T-helper 1 cell treated with Interleukin-12 subunit alpha and Interleukin-12 subunit beta and Interleukin-4 antibody, amounts not matched to agents 30 ng/mL and 1 ng/mL, for 36 hours (primary cell): ENCODE results near the gene ARHGEF4. TPM values are rescaled to one million over a fixed set of nuclear protein-coding genes. Genes with fewer than 3 reads are reported as not detected.

Experiments
- intact Hi-C: fragments of 100-400 bp; cut with micrococcal nuclease; formaldehyde crosslinking; loops from one replicate; pipeline ENCODE4 v1.15.1; 2024
- total RNA-seq: library from RNA; stranded (reverse); gene quantifications from 2 replicates; pipeline ENCODE4 v1.2.3, GENCODE V29; 2022

Gene ARHGEF4
- total RNA-seq, 1 donor from 2014 or later = 0.37 TPM

- intact Hi-C loops = no loop called here
Observed at GRCh38 chr2:130915595-130916437, 79.1 kb downstream of the ARHGEF4 start.

GRCh38 chr2:130916438-130916705, 79.7 kb downstream of the ARHGEF4 start:
- intact Hi-C loops = no loop called here

GRCh38 chr2:130917006-130917688, 80.4 kb downstream of the ARHGEF4 start:
- intact Hi-C loops = no loop called here

GRCh38 chr2:130918393-130918792, 81.7 kb downstream of the ARHGEF4 start:
- intact Hi-C loops = no loop called here

GRCh38 chr2:130920415-130921163, 83.9 kb downstream of the ARHGEF4 start:
- intact Hi-C loops = loop anchor here (1.0 kb wide), 2 partner anchors 47 to 123 kb away; no protein-coding TSS in a partner anchor

- intact Hi-C loops = no loop called here
Observed at GRCh38 chr2:130921164-130921476, 84.4 kb downstream of the ARHGEF4 start.

GRCh38 chr2:130922417-130922816, 85.7 kb downstream of the ARHGEF4 start:
- intact Hi-C loops = no loop called here

- intact Hi-C loops = no loop called here
Observed at GRCh38 chr2:130928385-130928784, 91.7 kb downstream of the ARHGEF4 start.

- intact Hi-C loops = no loop called here
Observed at GRCh38 chr2:130930740-130931659, 94.3 kb downstream of the ARHGEF4 start.

- intact Hi-C loops = no loop called here
Observed at GRCh38 chr2:130933501-130933900, 96.8 kb downstream of the ARHGEF4 start.

GRCh38 chr2:130936451-130936850, 99.7 kb downstream of the ARHGEF4 start:
- intact Hi-C loops = no loop called here

GRCh38 chr2:130947967-130948366, 111.3 kb downstream of the ARHGEF4 start:
- intact Hi-C loops = no loop called here

GRCh38 chr2:130949954-130950353, 113.2 kb downstream of the ARHGEF4 start:
- intact Hi-C loops = no loop called here

GRCh38 chr2:130951018-130951417, 114.3 kb downstream of the ARHGEF4 start:
- intact Hi-C loops = no loop called here

GRCh38 chr2:130954873-130955272, 118.2 kb downstream of the ARHGEF4 start:
- intact Hi-C loops = no loop called here

GRCh38 chr2:130957915-130958314, 121.2 kb downstream of the ARHGEF4 start:
- intact Hi-C loops = no loop called here

- intact Hi-C loops = no loop called here
Observed at GRCh38 chr2:130963196-130963848, 126.6 kb downstream of the ARHGEF4 start.

GRCh38 chr2:130963849-130964793, 127.4 kb downstream of the ARHGEF4 start:
- intact Hi-C loops = no loop called here

- intact Hi-C loops = no loop called here
Observed at GRCh38 chr2:130964931-130965330, 128.2 kb downstream of the ARHGEF4 start.
